HG03354 (cell line): ENCODE results near the gene ZFY.

Experiments used
- ATAC-seq: cut with Tn5 transposase; IDR thresholded peaks from one replicate; pipeline ENCODE4 v1.9.1; 2021; ENCODE audit warnings: mild to moderate bottlenecking; ENCODE audit not compliant: unreplicated experiment, poor library complexity, severe bottlenecking

Gene ZFY

DNA sequence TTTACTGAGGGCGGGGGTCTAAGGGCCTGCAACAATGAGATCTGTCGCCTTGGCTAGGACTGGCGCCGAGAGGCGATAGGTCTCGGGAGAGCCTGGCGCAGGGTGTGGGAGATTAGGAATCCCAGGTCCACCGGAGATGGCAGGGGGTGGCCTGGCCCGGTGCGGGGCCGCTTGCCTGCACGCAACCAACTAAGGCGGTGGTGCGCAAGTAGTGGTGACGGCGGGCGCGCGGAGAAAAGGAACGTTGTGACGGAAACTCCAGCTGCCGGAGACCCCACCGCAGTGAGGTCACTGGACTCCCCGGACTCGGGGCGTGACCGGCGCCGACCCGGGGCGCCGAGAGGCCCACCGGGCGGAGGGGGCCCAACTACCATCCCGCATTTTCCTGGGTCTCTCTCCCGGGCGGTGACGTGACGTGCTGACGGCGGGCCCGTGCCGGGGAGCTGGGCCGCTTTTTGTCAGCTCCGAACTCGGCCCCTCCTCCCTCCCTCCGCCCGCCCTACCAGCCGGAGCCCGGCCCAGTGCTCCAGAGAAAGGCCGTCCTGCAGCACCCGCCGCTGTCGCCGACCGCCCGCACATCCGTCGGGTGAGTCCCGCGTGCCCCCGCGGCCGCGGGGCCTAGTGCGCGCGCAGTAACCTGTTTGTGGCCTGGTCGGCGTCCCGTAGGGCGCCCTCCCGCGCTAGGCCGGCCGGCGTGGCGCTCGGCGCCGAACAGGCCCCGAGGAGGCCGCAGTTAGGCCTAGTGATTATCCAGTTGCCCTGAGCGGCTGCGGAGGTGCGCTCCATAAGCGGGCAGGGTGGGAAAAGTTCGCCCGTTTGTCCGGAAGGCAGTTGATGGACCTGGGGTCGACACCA, at the start of gene ZFY:
Gene ZFY, plus strand, starts transcription at position 521 of the 855 bp plus-strand sequence. CDS start 18,556 bp downstream, outside the sequence.
- ATAC-seq: no peak

DNA sequence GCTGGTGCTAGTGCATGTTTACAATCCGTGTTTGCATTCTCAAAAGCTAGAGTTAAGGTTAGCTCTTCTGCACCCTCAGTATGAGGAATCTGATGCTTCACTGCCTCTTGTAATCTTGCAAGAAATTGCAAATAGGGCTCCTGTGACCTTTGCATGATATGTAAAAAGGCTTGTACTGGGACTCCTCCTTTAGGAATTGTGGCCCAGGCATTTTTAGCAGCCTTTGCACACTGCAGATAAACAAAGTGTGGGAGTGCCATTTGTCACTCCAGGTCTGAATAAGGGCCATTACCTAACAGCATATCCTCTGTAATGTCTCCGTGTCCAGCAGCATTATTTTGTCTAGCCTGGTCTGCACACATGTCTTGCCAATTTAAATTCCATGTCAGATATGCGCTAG, 49.3 kb upstream of the ZFY start:
- ATAC-seq: no peak

DNA sequence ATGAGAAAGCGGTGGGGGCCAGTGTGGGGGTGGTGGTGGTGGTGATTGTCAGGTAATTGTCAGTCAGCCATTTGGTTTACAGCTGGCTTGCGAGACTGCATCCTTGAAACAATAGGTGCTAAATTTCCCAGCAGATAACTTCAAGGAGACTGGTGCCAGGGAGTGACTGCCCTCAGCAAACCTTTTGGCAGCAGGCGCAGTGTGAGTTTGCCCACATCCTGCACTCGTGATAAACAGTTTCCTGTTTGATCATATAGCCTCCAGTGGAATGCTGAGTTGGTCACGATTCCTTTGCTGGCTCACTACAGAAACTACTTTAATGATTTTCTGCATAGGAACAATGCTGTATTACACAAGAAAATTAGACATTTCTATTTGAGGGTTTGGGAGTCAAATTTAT, 47.8 kb upstream of the ZFY start:
- no peak for ATAC-seq

DNA sequence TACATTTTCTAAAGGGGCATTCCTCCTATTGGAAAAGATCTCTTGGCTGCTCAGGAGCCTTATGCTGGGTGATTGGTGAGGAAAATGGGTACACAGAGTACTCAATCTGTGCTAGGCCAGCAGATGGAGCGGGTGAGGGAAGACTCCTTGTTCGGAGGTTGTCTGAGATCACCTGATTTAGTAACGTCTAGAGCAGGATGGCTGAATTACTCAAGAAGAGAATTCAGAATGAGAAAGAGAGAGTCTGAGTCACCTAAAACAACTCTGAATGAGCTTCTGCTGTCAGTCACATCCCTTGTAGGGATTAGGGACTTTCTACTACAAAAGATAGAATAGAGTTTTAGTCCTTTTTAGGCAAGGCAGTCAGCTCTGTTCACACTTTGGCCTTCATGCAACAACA, 47.2 kb upstream of the ZFY start:
- no peak for ATAC-seq

DNA sequence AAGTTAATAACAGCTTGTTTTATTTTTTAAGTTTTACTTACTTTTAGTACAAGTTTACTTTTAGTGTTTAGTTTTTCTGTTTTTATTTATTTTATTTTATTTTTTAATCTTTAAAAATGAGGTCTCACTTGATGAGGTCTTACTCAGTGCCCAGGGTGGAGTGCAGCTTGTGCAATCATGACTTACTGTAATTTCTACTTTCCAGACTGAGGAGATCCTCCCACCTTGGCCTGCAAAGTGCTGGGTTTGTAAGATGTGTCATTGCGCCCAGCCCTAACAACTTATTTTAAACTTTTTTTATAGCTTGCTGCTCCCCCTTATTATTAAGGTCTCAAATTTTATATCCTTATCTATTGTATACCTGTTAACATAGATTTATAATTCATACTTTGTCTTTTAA, 41.7 kb upstream of the ZFY start:
- ATAC-seq: no peak

DNA sequence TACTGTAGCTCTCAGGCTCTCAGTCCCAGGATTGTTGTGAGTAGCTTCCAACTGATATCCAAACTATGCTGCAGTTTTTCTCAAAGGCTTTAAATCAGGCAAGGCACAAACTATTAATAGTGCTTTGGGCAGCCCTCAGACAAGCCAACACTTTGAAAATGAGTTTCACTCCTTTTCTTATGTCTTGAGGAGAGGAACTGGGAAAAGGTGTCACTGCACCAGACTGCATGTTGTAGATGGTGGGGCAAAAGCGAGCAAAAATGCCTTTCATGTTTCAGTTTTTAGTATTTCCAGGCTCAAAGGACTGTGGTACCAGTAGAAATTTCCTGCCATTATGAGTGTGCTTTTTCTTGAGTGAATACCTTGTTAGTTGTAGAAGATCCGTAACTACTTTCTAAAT, 39.1 kb upstream of the ZFY start:
- no peak for ATAC-seq

DNA sequence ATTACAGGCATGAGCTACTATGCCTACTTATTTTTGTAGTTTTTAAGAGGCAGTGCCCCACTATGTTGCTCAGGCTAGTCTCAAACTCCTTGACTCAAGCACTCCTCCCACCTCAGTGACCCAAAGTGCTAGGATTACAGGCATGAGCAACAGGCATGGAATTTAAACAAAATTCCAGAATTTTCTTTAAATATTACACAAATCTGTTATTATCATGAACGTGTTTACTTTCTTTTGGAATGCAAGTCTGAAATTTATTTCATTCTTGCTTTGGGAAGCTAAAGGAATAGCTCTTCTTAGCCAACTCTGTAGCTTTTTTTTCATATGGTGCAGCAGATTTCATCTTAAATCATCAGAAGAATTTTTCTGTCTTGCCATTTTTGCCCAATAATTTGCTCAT, 27.8 kb upstream of the ZFY start:
- ATAC-seq: no peak

DNA sequence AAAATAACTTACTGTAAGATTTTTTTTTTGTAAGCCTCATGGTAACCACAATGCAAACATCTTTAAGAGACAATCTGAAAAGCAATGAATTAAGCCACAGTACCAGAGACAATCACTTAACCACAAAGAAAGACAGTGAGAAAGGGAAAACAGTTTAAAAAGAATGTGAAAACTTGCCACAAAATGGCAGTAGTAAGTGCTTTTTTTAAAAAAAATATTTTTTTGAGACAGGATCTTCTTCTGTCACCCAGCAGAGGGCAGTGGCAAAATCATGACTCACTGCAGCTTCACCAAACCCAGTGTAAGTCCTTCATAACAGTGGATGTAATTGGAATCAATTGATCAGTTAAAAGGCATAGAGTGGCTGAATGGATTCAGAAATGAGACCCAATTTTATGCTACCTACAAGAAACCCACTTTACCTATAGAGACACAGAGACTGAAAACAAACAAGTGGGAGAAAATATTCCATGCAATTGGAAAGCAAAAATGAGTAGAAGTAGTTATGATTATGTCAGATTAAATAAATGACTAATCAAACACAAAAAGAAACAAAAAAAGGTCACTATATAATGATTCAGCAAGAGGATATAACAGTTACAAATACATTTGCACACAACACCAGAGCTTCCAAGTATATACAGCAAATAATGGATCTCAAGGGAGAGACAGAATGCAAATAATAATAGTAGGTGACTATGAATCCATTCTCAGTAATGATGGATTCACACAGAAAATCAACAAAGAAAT, 21.9 kb upstream of the ZFY start:
- no peak for ATAC-seq

DNA sequence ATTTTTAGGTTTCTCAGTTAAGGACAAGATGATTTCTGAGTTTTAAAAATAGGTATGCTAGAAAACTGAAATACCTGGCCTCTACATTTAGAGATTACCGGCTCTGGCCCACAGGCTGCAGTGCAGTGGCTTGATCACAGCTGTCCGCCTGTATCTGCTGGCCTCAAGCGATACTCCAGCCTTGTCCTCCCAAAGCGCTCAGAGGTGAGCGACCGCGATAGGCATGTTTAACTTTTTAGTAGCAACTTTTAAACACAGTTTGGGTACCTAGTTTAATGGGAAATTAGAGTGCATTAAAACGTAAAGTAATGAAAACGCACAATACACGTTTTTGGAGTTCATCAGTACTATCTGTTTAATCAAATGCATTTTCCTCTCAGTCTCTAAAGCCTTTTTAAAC, 1.1 kb upstream of the ZFY start:
- ATAC-seq: no peak

DNA sequence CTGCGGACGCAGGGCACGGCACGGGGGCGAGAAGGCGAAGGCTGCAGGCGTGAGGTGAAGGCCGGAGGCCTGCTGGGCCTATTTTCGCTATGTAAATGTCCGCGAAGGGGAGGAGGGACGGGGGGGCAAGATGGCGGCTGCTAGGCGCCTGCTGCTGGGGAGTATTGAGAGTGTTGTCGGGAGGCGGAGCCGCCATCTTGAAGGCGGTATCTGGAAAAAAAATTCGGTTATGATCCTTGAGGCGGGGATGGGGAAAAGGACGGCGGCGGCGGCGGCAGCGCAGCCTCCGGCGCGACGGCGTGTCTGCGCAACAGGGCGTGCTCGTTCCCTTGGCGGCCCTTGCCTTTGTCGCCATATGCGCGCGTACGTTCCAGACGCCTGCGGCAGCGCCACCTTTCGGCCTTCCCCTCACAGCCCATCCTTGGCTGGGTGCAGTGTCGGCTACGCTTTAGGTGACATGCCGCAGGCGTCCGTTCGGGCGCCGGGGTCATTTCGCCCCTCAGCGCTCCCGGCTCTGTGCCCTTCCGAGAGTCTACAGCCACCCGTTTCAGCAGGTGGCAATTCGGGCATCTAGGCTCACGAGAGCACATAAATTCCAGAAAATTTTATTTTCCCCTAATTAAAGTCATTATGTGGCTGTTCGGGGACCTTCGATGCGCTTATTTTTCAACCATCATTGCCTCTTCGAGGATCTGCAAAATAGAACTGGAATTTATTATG, 695 bp downstream of the ZFY start:
- no peak for ATAC-seq

DNA sequence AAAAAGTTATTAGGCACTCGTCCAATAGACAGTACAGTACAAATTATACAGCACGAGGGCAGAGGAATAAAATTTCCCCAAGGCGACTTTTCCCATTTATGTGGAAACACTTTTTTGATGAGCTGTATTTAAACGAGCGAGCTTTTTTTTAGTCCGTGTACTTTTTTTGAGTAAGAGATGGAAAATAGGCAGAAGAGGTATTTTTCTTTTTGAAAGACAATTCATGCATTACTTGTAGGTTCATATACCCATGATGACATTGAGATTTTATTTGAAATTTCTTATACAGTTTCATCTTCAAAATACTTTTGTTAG, 1.2 kb downstream of the ZFY start:
- no peak for ATAC-seq

DNA sequence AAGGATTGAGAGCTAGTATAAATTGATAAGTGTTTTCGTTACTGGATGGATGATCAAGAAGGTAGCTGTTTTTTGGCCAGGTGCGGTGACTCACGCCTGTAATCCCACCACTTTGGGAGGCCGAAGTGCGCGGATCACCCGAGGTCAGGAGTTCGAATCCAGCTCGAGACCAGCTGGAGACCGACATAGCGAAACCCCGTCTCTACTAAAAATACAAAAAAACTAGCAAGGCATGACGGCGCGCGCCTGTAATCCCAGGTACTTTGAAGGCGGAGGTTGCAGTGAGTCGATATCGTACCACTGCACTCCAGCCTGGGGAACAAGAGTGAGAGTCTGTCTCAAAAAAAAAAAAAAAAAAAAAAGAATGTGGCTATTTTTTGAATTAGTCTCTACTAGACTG, 2.0 kb downstream of the ZFY start:
- no peak for ATAC-seq

DNA sequence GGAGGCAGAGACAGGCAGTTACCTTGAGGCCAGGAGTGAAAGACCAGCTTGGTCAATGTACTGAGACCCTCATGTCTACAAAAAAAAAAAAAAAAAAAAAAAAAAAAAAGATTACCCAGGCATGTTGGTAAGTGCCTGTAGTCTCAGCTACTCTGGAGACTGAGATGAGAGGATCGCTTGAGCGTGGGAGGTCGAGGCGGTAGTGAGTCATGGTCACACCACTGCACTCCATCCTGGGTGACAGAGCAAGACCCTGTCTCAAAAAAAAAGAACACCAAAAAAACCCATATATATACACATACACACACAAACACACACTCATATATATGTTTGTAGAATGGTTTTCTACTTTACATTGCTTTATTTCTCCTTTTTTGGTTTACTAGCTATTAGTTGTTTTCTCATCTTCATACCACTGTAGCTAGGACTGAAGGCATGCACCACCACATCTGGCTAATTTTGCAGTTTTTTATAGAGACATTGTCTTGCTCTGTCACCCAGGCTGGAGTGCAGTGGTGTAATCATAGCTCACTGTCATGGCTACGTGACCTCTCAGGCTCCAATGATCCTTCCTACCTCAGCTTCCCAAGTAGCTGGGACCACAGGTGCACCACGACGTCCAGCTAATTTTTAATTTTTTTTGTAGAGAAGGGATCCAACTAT, 14.5 kb downstream of the ZFY start:
- no peak for ATAC-seq

DNA sequence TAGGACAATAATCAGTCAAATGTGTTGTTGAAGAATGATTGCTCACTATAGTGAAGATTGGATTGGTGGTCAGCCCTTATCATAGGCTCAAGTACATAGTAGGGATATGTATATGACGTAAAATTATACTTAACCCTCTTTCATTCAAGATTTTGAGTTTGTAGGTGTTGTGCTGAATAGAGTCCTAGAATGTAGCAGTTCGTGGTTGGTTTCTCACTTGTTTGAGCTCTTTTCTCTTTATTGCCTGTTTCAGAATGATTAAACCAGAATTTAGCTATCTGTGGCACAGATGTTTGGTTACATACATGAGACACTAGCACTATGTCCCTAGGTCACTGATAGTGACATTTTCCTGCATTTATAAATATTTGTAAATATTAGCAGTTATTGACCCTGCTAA, 15.5 kb downstream of the ZFY start:
- ATAC-seq: no peak

DNA sequence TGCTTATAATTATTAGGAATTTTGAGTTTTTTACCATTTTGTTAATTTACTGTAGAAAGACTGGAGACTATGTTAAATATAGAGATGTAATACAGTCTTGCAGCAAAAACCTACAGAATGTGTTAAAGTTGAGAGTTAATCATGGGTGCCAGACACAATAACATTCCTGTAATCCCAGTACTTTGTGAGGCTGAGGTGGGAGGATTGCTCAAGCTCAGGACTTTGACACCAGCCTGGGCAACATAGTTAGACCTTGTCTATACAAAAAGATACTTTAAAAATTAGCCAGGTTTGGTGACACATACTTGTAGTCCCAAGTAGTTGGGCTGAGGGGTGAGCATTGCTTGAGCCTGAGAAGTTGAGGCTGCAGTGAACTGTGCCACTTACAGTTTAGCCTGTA, 17.7 kb downstream of the ZFY start:
- no peak for ATAC-seq

DNA sequence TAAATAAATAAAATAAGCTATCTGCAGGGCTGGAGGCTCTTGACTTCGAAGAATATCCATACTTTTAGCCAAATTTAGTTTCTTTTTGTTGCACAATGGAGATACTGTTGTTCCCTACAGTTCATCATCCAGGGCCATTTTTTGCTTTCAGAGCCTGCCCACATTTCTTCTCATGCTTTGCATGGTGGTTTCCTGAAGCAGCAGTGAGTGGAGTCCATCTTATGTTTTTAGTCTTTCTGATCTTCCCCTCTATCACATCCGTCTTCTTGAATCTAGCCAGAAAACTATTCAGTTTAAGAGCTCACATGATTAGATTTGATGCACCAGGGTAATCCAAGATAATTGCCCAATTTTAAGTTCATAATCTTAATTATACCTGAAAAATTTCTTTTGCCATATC, 19.6 kb downstream of the ZFY start:
- no peak for ATAC-seq

DNA sequence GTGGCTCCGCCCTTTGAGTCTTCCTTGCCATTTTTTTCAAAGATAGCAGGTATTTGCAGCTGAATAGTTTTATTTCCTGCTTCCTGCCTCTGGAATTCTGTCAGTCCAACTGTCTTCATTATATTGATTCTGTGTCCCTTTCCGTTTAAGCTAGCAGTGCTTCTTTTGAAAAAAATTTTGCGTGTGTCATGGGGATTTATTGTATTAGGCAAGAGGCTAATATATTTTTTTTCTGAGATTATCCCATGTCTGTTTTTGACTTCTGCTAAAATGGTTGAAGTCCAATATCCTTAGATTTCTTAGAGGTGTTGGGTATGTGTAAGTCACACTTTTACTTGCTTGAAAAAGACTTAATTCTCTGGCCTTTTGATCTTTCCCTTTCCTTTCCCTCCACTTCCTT, 20.4 kb downstream of the ZFY start:
- ATAC-seq: no peak

DNA sequence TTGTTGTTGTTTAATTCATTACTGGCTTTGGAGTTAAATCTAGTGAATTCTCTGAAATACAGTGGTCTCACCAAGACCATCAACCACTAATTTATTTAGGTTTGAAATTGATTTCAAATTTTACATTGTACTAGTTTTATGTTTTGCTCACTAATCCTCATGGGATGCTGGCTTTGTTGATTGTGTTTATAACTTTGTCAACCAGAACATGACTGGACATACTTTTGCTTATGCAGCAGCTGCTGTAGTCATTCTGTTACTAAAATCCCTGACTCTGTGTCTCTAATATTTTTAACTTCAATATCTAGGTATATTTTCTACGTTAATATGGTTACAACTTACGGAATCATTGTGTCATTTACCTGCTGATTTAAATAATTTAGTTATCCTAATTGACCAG, 26.9 kb downstream of the ZFY start:
- no peak for ATAC-seq

DNA sequence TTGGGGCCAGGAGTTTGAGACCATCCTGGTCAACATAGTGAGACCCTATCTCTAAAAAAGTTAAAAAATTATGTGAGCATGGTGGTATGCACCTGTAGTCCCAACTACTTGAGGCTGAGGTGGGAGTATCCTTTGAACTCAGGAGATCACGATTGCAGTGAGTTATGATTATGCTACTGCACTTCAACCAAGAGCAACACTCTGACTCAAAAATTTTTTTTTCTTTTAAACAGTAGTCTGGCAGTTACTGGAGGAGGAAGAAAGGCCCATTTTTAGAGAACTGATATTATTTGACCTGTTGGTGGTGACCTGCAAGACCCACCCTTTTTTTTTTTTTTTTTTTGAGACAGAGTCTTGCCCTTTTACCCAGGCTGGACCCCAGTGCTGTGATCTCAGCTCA, 29.6 kb downstream of the ZFY start:
- no peak for ATAC-seq

DNA sequence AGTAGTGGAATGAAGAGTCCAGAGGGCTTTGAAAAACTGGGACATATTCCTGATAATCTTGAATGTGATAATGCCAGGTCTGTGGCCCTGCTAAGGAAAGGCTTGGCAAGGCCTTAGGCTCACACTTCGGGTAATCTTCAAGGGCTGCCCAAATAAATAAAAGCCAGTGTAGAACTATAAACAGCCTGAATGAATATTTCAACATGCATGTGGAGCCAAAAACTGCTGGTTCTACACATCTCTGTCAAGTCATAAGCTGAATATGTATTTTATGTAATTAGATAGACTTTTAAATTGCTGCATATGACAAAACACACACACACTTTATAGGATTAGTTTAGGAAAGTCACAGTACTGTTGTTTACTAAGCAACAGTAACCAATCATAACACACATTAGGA, 30.4 kb downstream of the ZFY start:
- ATAC-seq: no peak
